ENCODE data around the gene SLC44A5.

DNA sequence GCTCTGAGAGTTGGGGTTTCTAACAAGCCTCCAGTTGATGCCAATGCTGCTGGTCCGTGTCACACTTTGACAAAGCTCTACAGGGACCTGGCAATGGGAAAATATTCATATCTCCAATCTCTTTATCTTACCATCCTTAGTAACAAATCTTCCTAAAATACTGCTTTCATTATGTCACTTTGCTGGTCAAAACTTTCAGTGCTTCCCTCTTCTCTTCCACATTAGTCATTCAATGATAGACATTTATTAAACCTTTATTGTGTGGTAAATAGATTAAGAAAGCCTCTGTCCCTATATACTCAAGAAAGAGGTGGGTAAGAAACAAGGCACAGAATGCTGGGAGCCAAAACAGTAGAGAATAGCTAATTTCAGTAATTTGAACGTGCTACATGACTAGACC, 79.3 kb downstream of the SLC44A5 start:
- no peak for TF ChIP-seq NFIC (IDR thresholded peaks at IDR 0.05; ENCODE audit: low read depth, low read length)
- no peak for TF ChIP-seq NR2C1 (IDR thresholded peaks at IDR 0.05)
- no peak for TF ChIP-seq SP1 (IDR thresholded peaks at IDR 0.05; ENCODE audit: low read depth, low read length)
- no peak for TF ChIP-seq SRF (IDR thresholded peaks at IDR 0.05; ENCODE audit: low read depth in 2 of 2, low read length in 2 of 2)
- TF ChIP-seq, protein P1, sequence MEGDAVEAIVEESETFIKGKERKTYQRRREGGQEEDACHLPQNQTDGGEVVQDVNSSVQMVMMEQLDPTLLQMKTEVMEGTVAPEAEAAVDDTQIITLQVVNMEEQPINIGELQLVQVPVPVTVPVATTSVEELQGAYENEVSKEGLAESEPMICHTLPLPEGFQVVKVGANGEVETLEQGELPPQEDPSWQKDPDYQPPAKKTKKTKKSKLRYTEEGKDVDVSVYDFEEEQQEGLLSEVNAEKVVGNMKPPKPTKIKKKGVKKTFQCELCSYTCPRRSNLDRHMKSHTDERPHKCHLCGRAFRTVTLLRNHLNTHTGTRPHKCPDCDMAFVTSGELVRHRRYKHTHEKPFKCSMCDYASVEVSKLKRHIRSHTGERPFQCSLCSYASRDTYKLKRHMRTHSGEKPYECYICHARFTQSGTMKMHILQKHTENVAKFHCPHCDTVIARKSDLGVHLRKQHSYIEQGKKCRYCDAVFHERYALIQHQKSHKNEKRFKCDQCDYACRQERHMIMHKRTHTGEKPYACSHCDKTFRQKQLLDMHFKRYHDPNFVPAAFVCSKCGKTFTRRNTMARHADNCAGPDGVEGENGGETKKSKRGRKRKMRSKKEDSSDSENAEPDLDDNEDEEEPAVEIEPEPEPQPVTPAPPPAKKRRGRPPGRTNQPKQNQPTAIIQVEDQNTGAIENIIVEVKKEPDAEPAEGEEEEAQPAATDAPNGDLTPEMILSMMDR (IDR thresholded peaks at IDR 0.05 in 2 of 3, conservative IDR thresholded peaks at IDR 0.05 in 1 of 3; ENCODE audit: control insufficient read depth in 2 of 3, extremely low read depth in 1 of 3, insufficient read depth in 1 of 3, low read depth in 3 of 3, low read length in 3 of 3), result no peak
- no peak for TF ChIP-seq EP300 (IDR thresholded peaks at IDR 0.05; ENCODE audit: borderline replicate concordance in 1 of 2, control insufficient read depth in 1 of 2, low read depth in 2 of 2, low read length in 2 of 2)
- TF ChIP-seq, protein P2, sequence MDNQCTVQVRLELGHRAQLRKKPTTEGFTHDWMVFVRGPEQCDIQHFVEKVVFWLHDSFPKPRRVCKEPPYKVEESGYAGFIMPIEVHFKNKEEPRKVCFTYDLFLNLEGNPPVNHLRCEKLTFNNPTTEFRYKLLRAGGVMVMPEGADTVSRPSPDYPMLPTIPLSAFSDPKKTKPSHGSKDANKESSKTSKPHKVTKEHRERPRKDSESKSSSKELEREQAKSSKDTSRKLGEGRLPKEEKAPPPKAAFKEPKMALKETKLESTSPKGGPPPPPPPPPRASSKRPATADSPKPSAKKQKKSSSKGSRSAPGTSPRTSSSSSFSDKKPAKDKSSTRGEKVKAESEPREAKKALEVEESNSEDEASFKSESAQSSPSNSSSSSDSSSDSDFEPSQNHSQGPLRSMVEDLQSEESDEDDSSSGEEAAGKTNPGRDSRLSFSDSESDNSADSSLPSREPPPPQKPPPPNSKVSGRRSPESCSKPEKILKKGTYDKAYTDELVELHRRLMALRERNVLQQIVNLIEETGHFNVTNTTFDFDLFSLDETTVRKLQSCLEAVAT (IDR thresholded peaks at IDR 0.05), result no peak
- TF ChIP-seq ZZZ3 (IDR thresholded peaks at IDR 0.05; ENCODE audit: control insufficient read depth, insufficient read length, low read depth), result no peak

Measured in GM12878 (cell line).